ENCODE data around the gene CARS1.

CARS1 gene

GRCh38 chr11:3030289-3031070 is 26.7 kb downstream of the CARS1 start:
- DNase-seq (ENCODE audit: low read depth): no peak
- no peak for TF ChIP-seq CTCF (conservative IDR thresholded peaks at IDR 0.05; ENCODE audit: low read depth, low read length)
- H3K4me3 ChIP-seq (ENCODE audit: low read length): no peak overlapping the region

- H3K4me3 ChIP-seq (ENCODE audit: low read length): no peak overlapping the region
- no peak for TF ChIP-seq CTCF (conservative IDR thresholded peaks at IDR 0.05; ENCODE audit: low read depth, low read length)
These were observed 28.4 kb downstream of the CARS1 start for GRCh38 chr11:3028813-3029212.

GRCh38 chr11:3026803-3027202 is 30.4 kb downstream of the CARS1 start:
- no peak for TF ChIP-seq CTCF (conservative IDR thresholded peaks at IDR 0.05; ENCODE audit: low read depth, low read length)
- no peak overlapping the region for H3K4me3 ChIP-seq (ENCODE audit: low read length)
- no peak for DNase-seq (ENCODE audit: low read depth)

More at GRCh38 chr11:3028813-3029212, 28.4 kb downstream of the CARS1 start:
- no peak for DNase-seq (ENCODE audit: low read depth)

GRCh38 chr11:3022982-3023381 is 34.2 kb downstream of the CARS1 start:
- no peak overlapping the region for H3K4me3 ChIP-seq (ENCODE audit: low read length)

GRCh38 chr11:3022300-3022967 is 34.8 kb downstream of the CARS1 start:
- peak; percentile 6 for DNase-seq (ENCODE audit: low read depth)
- H3K4me3 ChIP-seq (ENCODE audit: low read length): no peak overlapping the region
- no peak for TF ChIP-seq CTCF (conservative IDR thresholded peaks at IDR 0.05; ENCODE audit: low read depth, low read length)

More at GRCh38 chr11:3022982-3023381, 34.2 kb downstream of the CARS1 start:
- no peak for TF ChIP-seq CTCF (conservative IDR thresholded peaks at IDR 0.05; ENCODE audit: low read depth, low read length)
- peak; percentile 28 for DNase-seq (ENCODE audit: low read depth)

GRCh38 chr11:3021125-3021524 is 36.1 kb downstream of the CARS1 start:
- H3K4me3 ChIP-seq (ENCODE audit: low read length): no peak overlapping the region
- peak; percentile 85 for TF ChIP-seq CTCF (conservative IDR thresholded peaks at IDR 0.05; ENCODE audit: low read depth, low read length)
- peak; percentile 17 for DNase-seq (ENCODE audit: low read depth)

GRCh38 chr11:3020011-3020410 is 37.2 kb downstream of the CARS1 start:
- DNase-seq (ENCODE audit: low read depth): no peak
- H3K4me3 ChIP-seq (ENCODE audit: low read length): no peak overlapping the region
- TF ChIP-seq CTCF (conservative IDR thresholded peaks at IDR 0.05; ENCODE audit: low read depth, low read length): no peak

All from retinal pigment epithelial cell (primary cell).